Sigmoid colon (tissue), 4 donors: ENCODE results near the gene ZRANB3.

ENCODE experiments used
- CTCF ChIP-seq, 4 experiments: fragments of 450-650 bp in 3 of 4; fragments of 200-600 bp in 1 of 4; IDR thresholded peaks; one replicate each; pipeline ENCODE4 v1.5.1; 2016 to 2019; ENCODE audit warnings: antibody characterized with exemption in 4 of 4, mild to moderate bottlenecking in 3 of 4, moderate library complexity in 2 of 4
- POLR2A ChIP-seq, 2 donors: fragments of 450-650 bp; IDR thresholded peaks; one replicate each; pipeline ENCODE4 v1.6.1; 2016; ENCODE audit warnings: antibody characterized with exemption in 2 of 2, mild to moderate bottlenecking in 2 of 2, moderate library complexity in 2 of 2
- POLR2AphosphoS5 ChIP-seq, 4 donors: sonication (generic); formaldehyde crosslinking; IDR thresholded peaks; one replicate each; pipeline ENCODE4 v1.6.1; 2017; ENCODE audit warnings: antibody characterized with exemption in 4 of 4

GRCh38 chr2:135121016-135121657 is 409.9 kb downstream of the ZRANB3 start:
- TF ChIP-seq CTCF (IDR thresholded peaks at IDR 0.05) (no peak), POLR2A (IDR thresholded peaks at IDR 0.05) (no peak), POLR2AphosphoS5 (IDR thresholded peaks at IDR 0.05) (no peak)
